ENCODE measurements around the gene STEAP1B.

GRCh38 chr7:22445853-22446252 is 54.1 kb downstream of the STEAP1B start:
- TF ChIP-seq CTCF (IDR thresholded peaks at IDR 0.05; ENCODE audit: poor library complexity): no peak
- no peak for TF ChIP-seq EZH2 (IDR thresholded peaks at IDR 0.05; ENCODE audit: borderline replicate concordance)

Data from hepatocyte (in vitro differentiated cells).